HepG2 (cell line): ENCODE results near the gene NCF2. TPM values are rescaled to one million over a fixed set of nuclear protein-coding genes. Genes with fewer than 3 reads are reported as not detected.

Source experiments
- ATAC-seq: fragments of 200-7000 bp; cut with Tn5 transposase; 3 replicates; pipeline ENCODE4 v1.9.1; 2020; ENCODE audit warnings: mild to moderate bottlenecking, moderate library complexity
- BruUV-seq: library from RNA; stranded (reverse); fragments of 400-500 nt; replicated peaks from 2 replicates; lab custom pipeline; 2021; lab: Mats Ljungman, UMichigan
- CTCF ChIA-PET: fragments of 300-600 bp; formaldehyde crosslinking; extraction: SDS; loops from one replicate; lab custom pipeline; 2021; ENCODE audit warnings: low total read pairs, inconsistent platforms, low intra/inter-chr PET ratio; lab: Yijun Ruan, JAX
- POLR2A ChIA-PET: fragments of 350-600 bp; sonication (Branson Sonifier 250); formaldehyde crosslinking; loops from one replicate; lab custom pipeline; 2020; ENCODE audit warnings: antibody characterized with exemption, inconsistent platforms; lab: Yijun Ruan, JAX
- DNase-seq: peaks from one replicate; pipeline ENCODE4 v3.0.0-alpha.2; 2015; ENCODE audit warnings: low spot score
- FAIRE-seq: peaks from 3 replicates; lab custom pipeline; 2011; peaks lifted over from hg19 to GRCh38; lab: Jason Lieb, UNC
- H2AFZ ChIP-seq: one replicate; pipeline ENCODE4 v1.6.1; 2011; ENCODE audit warnings: low read length, inconsistent platforms
- H3K27ac ChIP-seq: fragments of 300-600 bp; 3 replicates; pipeline ENCODE4 v1.8.0; 2011; ENCODE audit warnings: mixed run types, mild to moderate bottlenecking, mixed read lengths, low read length, inconsistent platforms; ENCODE audit not compliant: insufficient read depth; ENCODE audit errors: extremely low read length
- H3K27me3 ChIP-seq, 2 experiments: fragments of 200-600 bp in 1 of 2; 2 replicates in 1 of 2; 3 replicates in 1 of 2; pipeline versions ENCODE4 v1.6.0 to v1.8.0; 2011; ENCODE audit warnings: low read length in 2 of 2, mild to moderate bottlenecking in 2 of 2, moderate library complexity in 2 of 2, inconsistent platforms in 1 of 2; ENCODE audit not compliant: insufficient read depth in 2 of 2, control insufficient read depth in 1 of 2
- H3K36me3 ChIP-seq, 2 experiments: fragments of 200-600 bp in 1 of 2; replicated peaks in 1 of 2; 2 replicates in 1 of 2; 3 replicates in 1 of 2; pipeline versions ENCODE4 v1.5.1 to v1.8.0; 2011; ENCODE audit warnings: low read length in 2 of 2, inconsistent platforms in 1 of 2; ENCODE audit not compliant: insufficient read depth in 2 of 2, control insufficient read depth in 1 of 2
- H3K4me1 ChIP-seq: 2 replicates; pipeline ENCODE4 v1.5.1; 2012; ENCODE audit warnings: low read length, inconsistent platforms; ENCODE audit not compliant: insufficient read depth
- H3K4me2 ChIP-seq: 2 replicates; pipeline ENCODE4 v1.6.0; 2011; ENCODE audit warnings: low read depth, low read length, inconsistent platforms
- H3K4me3 ChIP-seq, 3 experiments: fragments of 200-600 bp in 1 of 3; sonication (generic), shearing (Covaris generic) in 1 of 3; replicated peaks in 1 of 3; 2 replicates each; pipeline ENCODE4 v1.5.1; 2011 to 2016; ENCODE audit warnings: low read length in 3 of 3, inconsistent platforms in 2 of 3, low read depth in 2 of 3, mild to moderate bottlenecking in 2 of 3, control low read depth in 1 of 3, mixed read lengths in 1 of 3; ENCODE audit not compliant: insufficient read depth in 1 of 3
- H3K79me2 ChIP-seq: one replicate; pipeline ENCODE4 v1.6.1; 2011; ENCODE audit warnings: low read length, inconsistent platforms; ENCODE audit not compliant: insufficient read depth
- H3K9ac ChIP-seq: 2 replicates; pipeline ENCODE4 v1.6.0; 2011; ENCODE audit warnings: mild to moderate bottlenecking, low read depth, low read length, inconsistent platforms; ENCODE audit not compliant: insufficient read depth
- H3K9me3 ChIP-seq: 2 replicates; pipeline ENCODE4 v1.5.1; 2012; ENCODE audit warnings: mild to moderate bottlenecking, low read length
- H4K20me1 ChIP-seq: 2 replicates; pipeline ENCODE4 v1.6.0; 2011; ENCODE audit warnings: inconsistent platforms, mild to moderate bottlenecking, low read length, moderate library complexity; ENCODE audit not compliant: insufficient read depth
- ATAD3A ChIP-seq: sonication (generic); formaldehyde crosslinking; IDR thresholded peaks from 2 replicates; pipeline ENCODE4 v1.4.0; 2020; ENCODE audit warnings: missing genetic modification reagents
- ATF7 ChIP-seq, 2 experiments: fragments of 450-650 bp in 1 of 2; sonication (generic) in 1 of 2; formaldehyde crosslinking in 1 of 2; IDR thresholded peaks; 2 replicates each; pipeline versions ENCODE4 v1.4.0 to v1.6.1; 2016 to 2020; ENCODE audit warnings: antibody characterized with exemption in 1 of 2, mild to moderate bottlenecking in 1 of 2, missing genetic modification reagents in 1 of 2
- ATF7-NPFF ChIP-seq: sonication (generic); formaldehyde crosslinking; IDR thresholded peaks from 2 replicates; pipeline ENCODE4 v1.8.1; 2023; ENCODE audit warnings: mild to moderate bottlenecking, low read depth, missing genetic modification reagents, moderate library complexity
- CREB1 ChIP-seq, 2 experiments: fragments of 450-650 bp in 1 of 2; IDR thresholded peaks; 2 replicates each; pipeline ENCODE4 v1.6.1; 2016 to 2017; ENCODE audit warnings: control low read depth in 1 of 2, mild to moderate bottlenecking in 1 of 2, missing compliant biosample characterization in 1 of 2, missing genetic modification characterization in 1 of 2
- NR1H2 ChIP-seq: sonication (generic); formaldehyde crosslinking; IDR thresholded peaks from 2 replicates; pipeline ENCODE4 v1.8.1; 2022; ENCODE audit warnings: low read depth, missing genetic modification reagents, borderline replicate concordance
- ZNF597 ChIP-seq: sonication (generic); formaldehyde crosslinking; IDR thresholded peaks from 2 replicates; pipeline ENCODE4 v1.5.0; 2020; ENCODE audit warnings: missing genetic modification reagents
- WGBS: methylation state at CpG from one replicate; pipeline ENCODE4 v1.1.6; 2017; ENCODE audit warnings: low lambda C conversion rate; 5-methylcytosine and 5-hydroxymethylcytosine counted together
- in situ Hi-C: cut with HindIII; loops from 2 replicates; pipeline ENCODE4 v1.10.0; 2017; ENCODE audit warnings: low pct_unique_long_range_greater_than_20kb; ENCODE audit not compliant: extremely low pct_ligation_motif_present
- intact Hi-C: fragments of 100-400 bp; cut with micrococcal nuclease; formaldehyde crosslinking; loops from one replicate; pipeline ENCODE4 v1.10.0; 2022; ENCODE audit not compliant: unreplicated experiment
- polyA plus RNA-seq, 8 experiments: library from polyadenylated mRNA; depleted of rRNA in 3 of 8; stranded (reverse) in 7 of 8; unstranded in 1 of 8; fragments of >200 nt; fragmentation: Illumina TruSeq in 4 of 8; extraction: Trizol in 4 of 8; gene quantifications; 2 replicates each; pipeline versions ENCODE4 v1.2.1 to v1.2.3, GENCODE V29; 2011 to 2016; ENCODE audit warnings: low read depth in 4 of 8, missing spikeins in 1 of 8, mixed read lengths in 1 of 8; ENCODE audit not compliant: insufficient read depth in 1 of 8
- total RNA-seq, 5 experiments: library from RNA; depleted of rRNA; stranded (reverse); fragments of >200 nt; fragmentation: Illumina TruSeq; extraction: Trizol; gene quantifications; 2 replicates each; pipeline ENCODE4 v1.2.3, GENCODE V29; 2016; ENCODE audit warnings: low read depth in 1 of 5

The NCF2 gene
- total and polyA plus RNA-seq, 2 of the 13 experiments (the other 11 are each of a cell fraction or from before 2014, with no cell fraction given): 0.18 to 0.46 TPM

DNA sequence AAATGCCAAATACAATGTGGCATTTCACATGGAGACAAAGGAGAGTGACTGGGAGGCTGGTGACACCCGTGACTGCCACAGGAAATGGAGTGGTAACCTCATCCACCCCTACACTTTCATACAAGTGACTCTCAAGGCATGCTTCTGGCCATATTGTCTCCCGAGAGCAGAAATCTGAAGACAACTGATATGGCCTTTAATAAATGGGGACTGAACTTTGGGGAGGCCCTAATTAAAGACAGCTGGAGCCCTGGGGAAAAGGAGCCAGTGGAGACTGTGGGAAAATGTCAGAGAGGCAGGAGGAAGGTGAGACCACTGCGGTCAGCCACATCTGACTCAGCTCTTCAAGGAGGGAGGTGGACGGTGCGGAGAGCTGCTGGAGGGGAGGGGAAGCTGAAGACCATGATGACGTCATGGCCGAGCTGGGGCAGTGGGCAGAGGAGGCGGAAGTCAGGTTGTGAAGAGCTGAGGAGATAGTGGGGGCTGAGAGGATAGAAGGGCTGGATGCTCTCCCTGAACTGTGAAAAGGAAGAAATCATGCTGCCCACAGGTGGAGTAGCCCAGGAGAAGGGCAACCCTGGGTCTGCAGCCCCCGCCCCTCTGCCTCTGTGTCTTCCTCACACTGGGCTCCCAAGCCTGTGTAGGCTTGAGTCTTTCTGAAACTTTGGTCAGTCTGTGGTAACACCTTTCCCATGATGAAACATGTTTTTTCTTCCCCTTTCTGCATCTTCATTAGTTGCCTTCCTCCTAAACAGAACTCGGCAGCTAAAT, 14.0 kb upstream of the NCF2 start:
- H3K36me3 ChIP-seq: no peaks in the 10 kb centered on the region
- WGBS: 60% methylated on average over 10 of the region's 10 CpGs
- BruUV-seq: no TSS peak
- no peak for DNase-seq
- in situ Hi-C loops: no loop called here
- H3K9ac ChIP-seq: no peak overlapping the region
- intact Hi-C loops: no loop called here
- no peak overlapping the region for H3K4me3 ChIP-seq
- no peak overlapping the region for H2AFZ ChIP-seq
- H3K9me3 ChIP-seq: no peaks in the 10 kb centered on the region
- peaks cover 28% of the 10 kb centered on the region for H3K4me1 ChIP-seq
- FAIRE-seq: no peak
- no peaks in the 10 kb centered on the region for H3K79me2 ChIP-seq
- H3K4me2 ChIP-seq: no peak overlapping the region
- ChIA-PET POLR2A (no interaction called here), CTCF (no interaction called here)
- peak; percentile 97 for TF ChIP-seq CREB1 (IDR thresholded peaks at IDR 0.05)
- peak; percentile 26; the same call in 1 of the 2 replicates for TF ChIP-seq CREB1 (CRISPR knock-in tag; IDR thresholded peaks at IDR 0.05)
- no peak for TF ChIP-seq ATAD3A (CRISPR knock-in tag)
- no peak for TF ChIP-seq ZNF597 (CRISPR knock-in tag)
- peak; percentile 99 for TF ChIP-seq ATF7 (IDR thresholded peaks at IDR 0.05)
- TF ChIP-seq ATF7 (CRISPR knock-in tag; IDR thresholded peaks at IDR 0.05): no peak
- no peak for TF ChIP-seq NR1H2 (CRISPR knock-in tag)
- TF ChIP-seq ATF7-NPFF (CRISPR knock-in tag): no peak
- H3K27me3 ChIP-seq: no peaks in the 10 kb centered on the region
- no peaks in the 10 kb centered on the region for H4K20me1 ChIP-seq
- no peak overlapping the region for H3K27ac ChIP-seq
- ATAC-seq: no peak
